Neural progenitor cell (in vitro differentiated cells): Measurements from ENCODE around the gene CPXM2. TPM values are rescaled to one million over a fixed set of nuclear protein-coding genes. Genes with fewer than 3 reads are reported as not detected.

Experiments
- DNase-seq: peaks from one replicate; pipeline ENCODE4 v3.0.0-alpha.2; 2016; ENCODE audit warnings: low spot score
- H2AFZ ChIP-seq: fragments of 200-600 bp; sonication (generic); replicated peaks from 2 replicates; pipeline ENCODE4 v1.6.1; 2016; ENCODE audit warnings: antibody characterized with exemption
- H3F3A ChIP-seq: fragments of 200-600 bp; sonication (generic); 2 replicates; pipeline ENCODE4 v1.6.1; 2016; ENCODE audit warnings: antibody characterized with exemption, low read depth
- H3K27ac ChIP-seq: fragments of 200-600 bp; sonication (generic); 2 replicates; pipeline ENCODE4 v1.5.1; 2016; ENCODE audit warnings: mild to moderate bottlenecking
- H3K27me3 ChIP-seq: fragments of 200-600 bp; sonication (generic); 2 replicates; pipeline ENCODE4 v1.6.1; 2016; ENCODE audit warnings: mild to moderate bottlenecking, moderate library complexity
- H3K36me3 ChIP-seq: fragments of 200-600 bp; sonication (generic); 2 replicates; pipeline ENCODE4 v1.5.1; 2016
- H3K4me1 ChIP-seq: fragments of 200-600 bp; sonication (generic); 2 replicates; pipeline ENCODE4 v1.6.1; 2016; ENCODE audit warnings: mixed run types
- H3K4me2 ChIP-seq: fragments of 200-600 bp; sonication (generic); 2 replicates; pipeline ENCODE4 v1.6.1; 2016
- H3K4me3 ChIP-seq: fragments of 200-600 bp; sonication (generic); 2 replicates; pipeline ENCODE4 v1.5.1; 2016
- H3K79me2 ChIP-seq: fragments of 200-600 bp; sonication (generic); 2 replicates; pipeline ENCODE4 v1.6.1; 2016; ENCODE audit warnings: low read depth
- H3K9ac ChIP-seq: fragments of 200-600 bp; sonication (generic); 2 replicates; pipeline ENCODE4 v1.6.1; 2016
- H3K9me3 ChIP-seq: fragments of 200-600 bp; sonication (generic); 2 replicates; pipeline ENCODE4 v1.5.1; 2016; ENCODE audit warnings: low read depth
- H4K20me1 ChIP-seq: fragments of 200-600 bp; sonication (generic); 2 replicates; pipeline ENCODE4 v1.6.1; 2016; ENCODE audit warnings: low read depth
- H3K27ac Mint-ChIP-seq: 3 replicates; pipeline ENCODE4 v1.8.0; 2021; ENCODE audit warnings: mixed read lengths
- H3K27me3 Mint-ChIP-seq: 2 replicates; pipeline ENCODE4 v1.8.0; 2022; ENCODE audit warnings: low read depth, mild to moderate bottlenecking, inconsistent platforms, moderate library complexity, mixed read lengths; ENCODE audit not compliant: insufficient read depth
- H3K36me3 Mint-ChIP-seq: 3 replicates; pipeline ENCODE4 v1.8.0; 2021; ENCODE audit warnings: mixed read lengths
- H3K4me1 Mint-ChIP-seq: 3 replicates; pipeline ENCODE4 v1.8.0; 2021; ENCODE audit warnings: mixed read lengths
- H3K4me3 Mint-ChIP-seq: 3 replicates; pipeline ENCODE4 v1.8.0; 2021; ENCODE audit warnings: mild to moderate bottlenecking, moderate library complexity, mixed read lengths
- H3K9me3 Mint-ChIP-seq: 3 replicates; pipeline ENCODE4 v1.8.0; 2020; ENCODE audit warnings: mixed read lengths
- EZH2 ChIP-seq: fragments of 200-600 bp; sonication (generic); IDR thresholded peaks from 2 replicates; pipeline ENCODE4 v1.6.1; 2017; ENCODE audit warnings: antibody characterized with exemption, mild to moderate bottlenecking, moderate library complexity
- EZH2phosphoT487 ChIP-seq: fragments of 200-600 bp; sonication (generic); IDR thresholded peaks from 2 replicates; pipeline ENCODE4 v1.6.1; 2017; ENCODE audit warnings: antibody characterized with exemption
- total RNA-seq: library from RNA; depleted of rRNA; stranded (reverse); fragments of >200 nt; gene quantifications from 2 replicates; pipeline ENCODE4 v1.2.3, GENCODE V29; 2015; ENCODE audit warnings: low replicate concordance
- TF ChIP-seq, protein P1 (sequence below): fragments of 200-600 bp; sonication (generic); IDR thresholded peaks from 2 replicates; pipeline ENCODE4 v1.5.1; 2017; ENCODE audit warnings: antibody characterized with exemption, mild to moderate bottlenecking

The CPXM2 gene
- total RNA-seq, 1 donor from 2014 or later, result not detected

DNA sequence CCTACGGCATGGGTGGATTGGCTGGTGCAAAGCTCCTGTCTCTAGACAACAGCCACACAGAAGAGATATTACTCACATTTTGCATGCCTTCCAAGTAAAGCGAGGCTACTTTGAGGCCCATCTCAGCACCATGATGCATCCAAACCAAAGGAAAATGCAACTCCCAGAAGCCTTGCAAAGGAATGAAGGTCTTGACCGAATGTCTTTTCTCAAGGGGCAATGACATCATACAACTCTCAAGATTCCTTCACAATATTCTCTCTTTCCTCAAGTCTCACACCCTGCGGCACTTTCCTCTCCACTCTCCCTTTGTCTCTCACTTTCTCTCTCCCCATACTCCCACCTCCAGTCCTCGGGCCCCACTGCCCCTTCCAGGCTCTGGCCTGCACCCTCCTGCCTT is 44.8 kb upstream of the CPXM2 start:
- H3F3A ChIP-seq, result no peaks in the 10 kb centered on the region
- DNase-seq, result no peak
- H3K27me3 Mint-ChIP-seq, result peaks cover 12% of the 10 kb centered on the region
- H3K27ac ChIP-seq, result no peak overlapping the region
- H3K27ac Mint-ChIP-seq, result no peak overlapping the region
- no peak overlapping the region for H3K9ac ChIP-seq
- peaks cover 9% of the 10 kb centered on the region for H3K4me1 Mint-ChIP-seq
- H3K4me1 ChIP-seq, result no peaks in the 10 kb centered on the region
- peaks cover 5% of the 10 kb centered on the region for H3K9me3 Mint-ChIP-seq
- H3K27me3 ChIP-seq, result no peaks in the 10 kb centered on the region
- no peak overlapping the region for H3K4me3 ChIP-seq
- TF ChIP-seq EZH2, result no peak
- TF ChIP-seq EZH2phosphoT487, result no peak
- TF ChIP-seq, protein P1, sequence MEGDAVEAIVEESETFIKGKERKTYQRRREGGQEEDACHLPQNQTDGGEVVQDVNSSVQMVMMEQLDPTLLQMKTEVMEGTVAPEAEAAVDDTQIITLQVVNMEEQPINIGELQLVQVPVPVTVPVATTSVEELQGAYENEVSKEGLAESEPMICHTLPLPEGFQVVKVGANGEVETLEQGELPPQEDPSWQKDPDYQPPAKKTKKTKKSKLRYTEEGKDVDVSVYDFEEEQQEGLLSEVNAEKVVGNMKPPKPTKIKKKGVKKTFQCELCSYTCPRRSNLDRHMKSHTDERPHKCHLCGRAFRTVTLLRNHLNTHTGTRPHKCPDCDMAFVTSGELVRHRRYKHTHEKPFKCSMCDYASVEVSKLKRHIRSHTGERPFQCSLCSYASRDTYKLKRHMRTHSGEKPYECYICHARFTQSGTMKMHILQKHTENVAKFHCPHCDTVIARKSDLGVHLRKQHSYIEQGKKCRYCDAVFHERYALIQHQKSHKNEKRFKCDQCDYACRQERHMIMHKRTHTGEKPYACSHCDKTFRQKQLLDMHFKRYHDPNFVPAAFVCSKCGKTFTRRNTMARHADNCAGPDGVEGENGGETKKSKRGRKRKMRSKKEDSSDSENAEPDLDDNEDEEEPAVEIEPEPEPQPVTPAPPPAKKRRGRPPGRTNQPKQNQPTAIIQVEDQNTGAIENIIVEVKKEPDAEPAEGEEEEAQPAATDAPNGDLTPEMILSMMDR, result no peak
- H3K4me2 ChIP-seq, result no peak overlapping the region
- peaks cover under 1% of the 10 kb centered on the region for H3K36me3 Mint-ChIP-seq
- H2AFZ ChIP-seq, result no peak overlapping the region
- H3K9me3 ChIP-seq, result no peaks in the 10 kb centered on the region
- no peaks in the 10 kb centered on the region for H3K36me3 ChIP-seq
- H3K4me3 Mint-ChIP-seq, result no peak overlapping the region
- no peaks in the 10 kb centered on the region for H3K79me2 ChIP-seq
- H4K20me1 ChIP-seq, result no peaks in the 10 kb centered on the region

DNA sequence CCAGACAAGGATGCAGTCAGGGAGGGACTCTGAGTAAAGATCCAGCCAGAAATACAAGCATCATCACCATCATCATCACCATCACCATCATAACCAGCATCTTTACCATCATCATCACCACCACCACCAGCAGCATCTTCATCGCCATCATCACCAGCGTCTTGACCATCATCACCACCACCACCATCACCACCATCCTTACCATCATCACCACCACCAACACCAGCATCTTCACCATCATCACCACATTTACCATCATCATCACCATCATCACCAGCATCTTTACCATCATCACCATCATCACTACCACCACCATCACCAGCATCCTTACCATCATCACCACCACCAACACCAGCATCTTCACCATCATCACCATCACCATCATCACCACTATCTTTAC is 44.1 kb upstream of the CPXM2 start:
- Histone ChIP-seq H3K27me3 (no peaks in the 10 kb centered on the region), H2AFZ (no peak overlapping the region), H4K20me1 (no peaks in the 10 kb centered on the region), H3K4me1 (no peaks in the 10 kb centered on the region), H3K79me2 (no peaks in the 10 kb centered on the region), H3K9ac (no peak overlapping the region), H3K4me3 (no peak overlapping the region), H3K9me3 (no peaks in the 10 kb centered on the region), H3K4me2 (no peak overlapping the region), H3F3A (no peaks in the 10 kb centered on the region), H3K36me3 (no peaks in the 10 kb centered on the region), H3K27ac (no peak overlapping the region)
- peaks cover 11% of the 10 kb centered on the region for H3K9me3 Mint-ChIP-seq
- peaks cover 12% of the 10 kb centered on the region for H3K27me3 Mint-ChIP-seq
- H3K4me1 Mint-ChIP-seq, result peaks cover 9% of the 10 kb centered on the region
- TF ChIP-seq EZH2, result no peak
- TF ChIP-seq EZH2phosphoT487, result no peak
- TF ChIP-seq, protein P1, result no peak
- no peak overlapping the region for H3K27ac Mint-ChIP-seq
- no peak overlapping the region for H3K4me3 Mint-ChIP-seq
- peaks cover 2% of the 10 kb centered on the region for H3K36me3 Mint-ChIP-seq
- no peak for DNase-seq

DNA sequence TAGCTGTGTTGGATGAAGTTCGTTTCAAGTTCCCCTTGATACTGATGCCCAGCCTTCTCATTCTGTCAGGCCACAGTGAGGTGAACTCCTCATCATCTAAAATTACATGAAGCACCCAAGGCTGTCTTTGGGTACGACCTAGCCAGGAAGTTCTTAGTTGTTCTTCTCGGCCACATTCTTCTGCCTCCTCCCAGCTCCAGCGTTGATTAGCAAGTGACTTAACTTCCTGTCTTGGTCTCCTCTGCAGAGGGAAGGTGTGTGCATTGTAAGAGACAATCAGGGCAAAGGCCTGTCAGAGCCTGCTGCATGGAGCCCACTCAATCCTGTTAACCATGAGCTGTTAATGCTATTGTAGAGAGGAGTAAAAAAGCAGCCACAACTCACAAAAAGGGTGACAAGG is 43.2 kb upstream of the CPXM2 start:
- Histone ChIP-seq H3K9ac (no peak overlapping the region), H3K27me3 (no peaks in the 10 kb centered on the region), H3K79me2 (no peaks in the 10 kb centered on the region), H3K4me1 (no peaks in the 10 kb centered on the region), H3K27ac (no peak overlapping the region), H3K4me2 (no peak overlapping the region), H4K20me1 (no peaks in the 10 kb centered on the region), H3F3A (no peaks in the 10 kb centered on the region), H3K36me3 (no peaks in the 10 kb centered on the region), H3K9me3 (no peaks in the 10 kb centered on the region), H3K4me3 (no peak overlapping the region), H2AFZ (no peak overlapping the region)
- no peak overlapping the region for H3K4me3 Mint-ChIP-seq
- peaks cover 19% of the 10 kb centered on the region for H3K9me3 Mint-ChIP-seq
- no peak overlapping the region for H3K27ac Mint-ChIP-seq
- H3K36me3 Mint-ChIP-seq, result peaks cover 2% of the 10 kb centered on the region
- H3K27me3 Mint-ChIP-seq, result peaks cover 12% of the 10 kb centered on the region
- no peak for DNase-seq
- peaks cover 9% of the 10 kb centered on the region for H3K4me1 Mint-ChIP-seq
- TF ChIP-seq EZH2phosphoT487 (no peak), EZH2 (no peak)
- TF ChIP-seq, protein P1, result no peak
